Smooth muscle cell of the brain vasculature (primary cell): ENCODE data around the gene ACTL10.

Experiments used
- DNase-seq: peaks from one replicate; pipeline ENCODE4 v3.0.0-alpha.2; 2012; ENCODE audit warnings: low read depth, low spot score

ACTL10 gene

GRCh38 chr20:33649201-33649681, 17.5 kb upstream of the ACTL10 start:
- no peak for DNase-seq

DNA sequence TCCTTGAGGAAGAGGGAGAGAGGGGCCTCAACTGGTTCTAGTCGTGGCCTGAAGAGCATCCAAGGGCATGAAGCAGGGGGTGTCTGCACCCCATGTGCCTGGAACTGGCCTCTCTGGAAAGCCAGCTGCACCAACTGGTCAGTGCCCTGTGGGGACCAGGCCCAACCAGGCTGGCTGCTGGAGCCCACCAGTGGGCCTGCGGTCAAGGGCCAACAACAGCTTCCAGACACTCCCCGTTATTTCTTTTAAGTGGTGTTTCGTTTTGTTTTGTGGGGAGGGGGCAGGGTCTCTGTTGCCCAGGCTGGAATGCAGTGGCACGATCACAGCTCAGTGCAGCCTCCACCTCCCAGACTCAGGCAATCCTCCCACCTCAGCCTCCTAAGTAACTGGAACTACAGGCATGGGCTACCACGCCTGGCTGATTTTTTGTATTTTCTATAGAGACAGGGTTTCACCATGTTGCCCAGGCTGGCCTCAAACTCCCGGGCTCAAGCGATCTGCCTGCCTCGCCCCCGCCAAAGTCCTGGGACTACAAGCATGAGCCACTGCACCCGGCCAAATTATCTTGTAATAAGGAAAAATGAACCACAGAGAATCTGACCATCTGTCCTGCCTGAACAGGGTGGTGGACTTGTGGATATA, 16.5 kb upstream of the ACTL10 start:
- no peak for DNase-seq

DNA sequence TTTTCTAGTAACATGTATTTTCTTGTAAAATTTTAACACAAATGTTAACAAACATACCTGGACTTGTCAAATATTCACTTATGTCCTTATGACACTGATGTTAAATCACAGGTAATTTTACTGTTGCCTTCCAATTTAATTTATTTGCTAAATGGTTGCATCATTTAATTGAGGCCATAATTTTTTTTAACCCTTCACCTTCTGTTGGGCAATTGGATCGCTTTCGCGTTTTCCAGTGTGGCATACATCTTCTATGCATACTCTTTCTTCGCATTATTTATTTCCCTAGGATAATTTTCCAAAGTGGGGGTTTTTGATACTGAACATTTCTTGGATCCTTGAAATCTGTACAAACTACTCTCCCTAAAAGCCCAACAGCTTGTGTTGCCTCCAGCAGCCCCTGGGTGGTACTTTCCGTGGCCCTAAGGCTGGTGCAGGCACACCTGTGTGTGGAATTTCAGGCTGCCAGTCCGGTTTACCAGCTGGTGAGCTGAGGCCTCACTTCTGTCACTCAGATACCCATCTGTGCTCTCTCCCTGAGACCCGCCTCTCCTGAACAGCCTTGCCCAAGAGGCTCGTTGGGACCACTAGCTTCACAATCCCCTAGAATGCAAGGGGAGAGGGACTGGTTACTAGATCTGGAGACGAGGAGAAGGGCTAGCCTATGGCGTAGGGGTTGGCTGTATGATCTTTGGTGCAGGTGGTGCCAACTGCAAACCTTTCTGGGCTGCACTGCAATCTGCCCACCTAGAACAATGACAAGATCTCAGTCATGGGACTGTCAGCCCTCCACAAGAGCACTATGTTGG, 15.8 kb upstream of the ACTL10 start:
- no peak for DNase-seq

DNA sequence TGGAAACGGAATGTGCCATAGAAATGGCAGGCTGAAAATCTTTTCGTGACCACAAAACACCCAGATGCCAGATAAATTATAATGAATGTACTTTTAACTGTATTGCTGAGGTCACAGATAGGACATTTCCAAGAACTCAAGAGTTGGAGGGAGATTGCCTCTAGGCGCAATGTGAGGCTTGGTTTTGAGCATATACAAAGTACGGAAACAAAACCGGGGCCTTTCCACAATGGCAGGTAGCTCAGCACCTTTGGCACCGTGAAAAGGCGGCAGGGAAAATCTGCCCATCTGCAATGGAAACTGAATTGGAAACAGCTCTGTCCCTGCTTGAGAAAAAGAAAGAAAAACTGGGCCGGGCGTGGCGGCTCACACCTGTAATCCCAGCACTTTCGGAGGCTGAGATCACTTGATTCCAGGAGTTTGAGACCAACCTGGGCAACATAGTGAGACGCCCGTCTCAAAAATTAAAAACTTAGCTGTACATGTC, 15.1 kb upstream of the ACTL10 start:
- DNase-seq: no peak

- no peak for DNase-seq
These were observed 13.4 kb upstream of the ACTL10 start for GRCh38 chr20:33653218-33653899.

GRCh38 chr20:33653900-33654596, 12.7 kb upstream of the ACTL10 start:
- DNase-seq: no peak

DNA sequence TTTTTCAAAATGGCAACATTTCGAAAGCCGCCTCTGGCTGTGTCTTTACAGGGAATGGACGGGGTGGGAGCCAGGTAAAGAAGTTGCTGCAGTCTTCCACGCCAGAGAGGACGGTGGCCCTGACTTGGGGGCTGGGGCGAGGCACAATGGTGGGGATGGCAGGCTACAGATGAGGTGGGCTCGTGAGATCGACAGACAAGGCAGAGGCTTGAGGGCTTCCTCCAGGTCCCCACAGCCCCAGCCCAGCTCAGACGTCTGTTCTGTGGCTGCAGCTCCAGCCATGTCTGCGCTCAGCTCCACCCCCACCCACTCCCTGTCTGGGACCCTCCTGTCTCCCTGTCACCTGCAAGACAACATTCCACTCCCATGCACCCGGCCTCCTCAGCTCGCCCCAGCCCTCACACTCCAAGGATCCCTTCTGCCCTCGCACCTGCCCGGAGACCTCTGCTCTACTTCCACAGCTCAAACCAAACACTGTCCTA, 12.0 kb upstream of the ACTL10 start:
- no peak for DNase-seq

GRCh38 chr20:33655164-33655563, 11.6 kb upstream of the ACTL10 start:
- DNase-seq: no peak

GRCh38 chr20:33656010-33656782, 10.5 kb upstream of the ACTL10 start:
- DNase-seq: no peak

GRCh38 chr20:33656783-33657703, 9.7 kb upstream of the ACTL10 start:
- no peak for DNase-seq

GRCh38 chr20:33657704-33658095, 9.0 kb upstream of the ACTL10 start:
- no peak for DNase-seq

DNA sequence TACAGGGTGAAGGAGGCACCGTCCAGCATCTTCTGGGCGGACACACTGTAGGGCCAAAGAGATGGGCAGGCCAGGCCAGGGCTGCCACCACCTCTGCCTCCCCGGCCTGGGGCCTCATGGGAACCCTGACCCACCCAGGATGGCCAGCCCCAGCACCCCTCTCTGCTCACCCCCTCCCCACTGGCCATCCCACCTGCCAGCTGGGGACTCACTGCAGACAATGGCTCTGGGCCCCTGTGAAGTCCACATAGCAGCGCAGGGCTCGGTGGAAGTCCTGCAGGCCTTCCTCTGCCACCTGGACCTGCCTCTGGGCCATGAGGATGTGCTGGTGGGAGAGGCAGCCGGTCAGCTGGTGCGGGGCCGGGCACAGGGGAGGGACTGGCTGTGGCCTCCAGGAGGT, 8.2 kb upstream of the ACTL10 start:
- no peak for DNase-seq

DNA sequence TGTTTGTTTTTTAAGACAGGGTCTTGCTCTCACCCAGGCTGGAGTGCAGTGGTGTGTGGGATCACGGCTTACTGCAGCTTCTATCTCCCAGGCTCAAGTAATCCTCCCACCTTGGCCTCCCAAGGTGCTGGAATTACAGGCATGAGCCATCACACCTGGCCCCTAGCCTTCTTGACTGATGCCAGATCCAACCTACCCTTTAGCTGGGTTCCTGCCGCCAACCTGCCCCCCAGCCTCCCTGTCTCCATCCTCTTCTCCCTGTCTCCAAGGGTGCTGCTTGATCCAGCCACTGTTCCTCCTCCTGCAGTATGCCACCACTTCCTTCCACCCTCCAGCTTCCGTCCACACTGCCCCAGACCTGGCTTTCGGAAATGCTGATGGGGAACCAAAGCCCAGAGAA, 7.8 kb upstream of the ACTL10 start:
- DNase-seq: no peak

GRCh38 chr20:33659341-33660034, 7.3 kb upstream of the ACTL10 start:
- DNase-seq: no peak

GRCh38 chr20:33660035-33660684, 6.6 kb upstream of the ACTL10 start:
- no peak for DNase-seq

- DNase-seq: no peak
These were observed 6.1 kb upstream of the ACTL10 start for GRCh38 chr20:33660685-33661058.

GRCh38 chr20:33662172-33662571, 4.6 kb upstream of the ACTL10 start, which contains the start of gene C20orf144:
Gene C20orf144 (plus strand): TSS chr20:33662327. CDS start chr20:33662346, 19 bp downstream.
- no peak for DNase-seq
